Stimulated activated naive CD8-positive, alpha-beta T cell treated with anti-CD3 and anti-CD28 coated beads, Interleukin-15, Interleukin-2, amounts not matched to agents 100 U/mL and 50 U/mL, for 24 hours (primary cell): ENCODE data around the gene HYAL1.
"Not testable (repeated sequence)": the region's sequence is repeated elsewhere in the genome, so short reads cannot be mapped to it uniquely, and the experiment has no call there.

Experiments
- ATAC-seq: fragments of 150-1000 bp; cut with Tn5 transposase; one replicate; pipeline ENCODE4 v1.10.0; 2021
- DNase-seq: peaks from one replicate; pipeline ENCODE4 v3.0.0; 2021

Gene HYAL1

DNA sequence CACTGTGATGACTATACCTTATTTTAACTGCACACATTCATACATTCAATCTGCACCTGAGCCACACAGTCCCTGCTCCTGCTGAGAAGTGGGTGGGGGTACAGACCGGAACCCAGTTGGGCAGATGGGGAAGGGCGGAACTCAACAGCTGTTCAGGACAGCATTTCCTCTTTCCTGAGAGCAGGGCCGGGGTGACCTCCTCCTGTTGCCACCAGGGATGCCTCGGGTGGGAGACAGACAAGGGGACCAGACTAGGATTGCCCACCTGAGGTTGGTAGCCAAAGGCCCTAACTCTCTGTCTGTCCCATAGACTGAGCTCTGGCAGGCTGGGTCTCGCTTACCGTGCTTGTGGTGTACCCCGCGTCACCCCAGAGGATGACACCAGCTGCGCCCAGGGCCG, 15.2 kb upstream of the HYAL1 start:
- ATAC-seq = no peak
- DNase-seq = no peak

DNA sequence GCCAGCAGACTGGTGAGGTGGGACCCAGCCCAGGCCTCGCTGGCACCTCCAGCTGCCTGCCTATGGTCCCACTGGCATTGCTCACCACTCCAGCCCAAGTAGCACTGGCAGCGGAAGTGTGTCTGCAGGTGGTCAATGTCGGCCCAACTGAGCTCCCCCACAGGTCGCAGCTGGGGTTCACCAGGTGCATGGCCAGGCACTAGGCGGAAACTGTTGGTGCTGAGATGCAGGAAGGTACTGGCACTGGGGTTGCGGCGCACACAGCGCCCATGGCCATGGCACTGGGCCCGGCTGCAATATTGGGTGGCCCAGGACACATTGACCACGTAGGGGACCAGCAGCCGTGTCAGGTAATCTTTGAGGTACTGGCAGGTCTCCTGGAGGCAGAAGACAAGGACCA, 14.8 kb upstream of the HYAL1 start:
- no peak for DNase-seq
- ATAC-seq = no peak

DNA sequence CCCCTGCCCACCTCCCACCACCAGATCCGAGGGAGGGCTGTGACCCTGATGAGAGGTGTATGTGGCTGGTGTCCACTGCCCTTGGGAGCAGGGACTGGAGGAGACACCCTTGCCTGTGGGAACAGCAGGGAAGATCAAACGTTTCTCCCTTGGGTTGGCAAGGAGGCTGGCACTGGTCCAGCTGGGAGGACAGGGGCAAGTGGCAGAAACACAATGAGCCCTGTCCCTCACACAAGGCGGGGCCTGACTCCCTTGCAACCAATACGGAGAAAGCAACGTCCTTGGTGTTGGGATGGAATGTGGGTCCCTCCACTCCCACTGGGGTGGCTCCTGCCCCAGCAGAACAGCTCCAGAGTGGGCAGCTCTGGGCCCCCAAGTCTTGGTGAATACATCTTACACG, 13.9 kb upstream of the HYAL1 start:
- no peak for DNase-seq
- ATAC-seq = no peak

DNA sequence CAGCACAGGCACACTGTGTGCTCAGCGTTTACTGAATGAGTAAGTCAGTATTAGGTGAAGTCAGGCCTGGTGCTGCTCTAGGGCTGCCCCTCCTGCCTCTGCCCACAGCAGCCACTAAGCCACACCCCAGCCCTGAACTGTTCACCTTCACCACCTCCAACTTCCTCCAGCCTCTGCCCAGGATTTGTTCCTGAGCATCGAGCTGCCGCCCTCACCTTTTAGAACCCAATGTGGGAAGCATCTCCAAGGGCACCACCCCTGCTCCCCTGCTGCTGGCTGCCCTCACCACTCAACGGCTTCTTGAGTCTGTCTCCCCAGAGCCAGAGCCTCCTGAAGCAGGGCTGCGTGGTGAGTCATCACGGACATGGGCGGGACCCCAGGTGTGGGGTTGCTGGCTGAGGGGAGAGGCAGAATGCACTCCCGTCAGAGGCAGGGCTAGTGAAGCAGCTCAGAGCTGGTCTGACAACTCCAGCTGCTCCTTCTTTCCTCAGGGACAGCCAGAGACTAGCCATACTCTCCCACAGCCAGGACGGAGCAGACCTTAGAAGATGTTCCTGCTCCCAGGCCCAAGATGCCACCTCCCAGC, 13.4 kb upstream of the HYAL1 start:
- ATAC-seq = peak; percentile 33

DNA sequence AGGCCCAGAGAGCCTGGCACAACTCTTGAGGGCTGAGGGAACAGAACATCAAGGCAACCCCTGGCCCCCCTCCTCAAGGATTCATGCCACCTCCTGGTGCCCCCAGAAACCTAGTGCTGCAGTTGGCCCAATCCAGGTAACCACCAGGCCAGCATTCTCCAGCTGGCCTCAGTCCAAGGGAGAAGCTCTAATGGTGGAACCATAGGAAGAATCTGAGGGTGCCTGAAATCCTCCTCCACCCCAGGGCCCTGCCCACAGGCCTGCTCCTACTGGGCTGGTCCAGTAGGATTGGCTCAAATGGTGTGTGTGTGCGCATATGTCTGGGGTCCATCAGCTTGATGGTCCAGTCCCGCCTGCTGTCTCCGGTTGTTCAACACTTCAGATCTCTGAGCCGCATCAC, 11.4 kb upstream of the HYAL1 start:
- ATAC-seq = no peak

More for the DNA sequence above, 13.4 kb upstream of the HYAL1 start:
- DNase-seq = peak; percentile 63

DNA sequence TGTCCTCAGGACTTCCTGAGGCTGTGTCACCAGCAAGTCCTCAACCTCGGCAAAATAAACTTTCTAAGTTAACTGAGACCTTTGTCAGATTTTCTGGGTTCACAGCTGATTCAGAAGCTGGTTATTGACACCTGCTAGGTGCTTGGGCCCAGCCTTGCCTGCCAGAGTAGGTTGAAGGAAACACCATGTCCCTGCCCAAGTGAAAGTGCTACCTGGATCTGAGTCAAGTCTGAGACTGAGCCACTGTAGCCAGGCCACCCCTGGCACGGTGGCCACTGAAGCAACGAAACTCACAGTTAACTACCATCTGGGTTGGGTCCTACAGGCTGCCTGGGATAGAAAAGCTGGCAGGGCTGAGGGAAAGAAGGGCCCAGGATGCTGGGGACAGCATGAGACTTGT, 11.0 kb upstream of the HYAL1 start:
- no peak for ATAC-seq
- no peak for DNase-seq

More for the DNA sequence above, 11.4 kb upstream of the HYAL1 start:
- no peak for DNase-seq

DNA sequence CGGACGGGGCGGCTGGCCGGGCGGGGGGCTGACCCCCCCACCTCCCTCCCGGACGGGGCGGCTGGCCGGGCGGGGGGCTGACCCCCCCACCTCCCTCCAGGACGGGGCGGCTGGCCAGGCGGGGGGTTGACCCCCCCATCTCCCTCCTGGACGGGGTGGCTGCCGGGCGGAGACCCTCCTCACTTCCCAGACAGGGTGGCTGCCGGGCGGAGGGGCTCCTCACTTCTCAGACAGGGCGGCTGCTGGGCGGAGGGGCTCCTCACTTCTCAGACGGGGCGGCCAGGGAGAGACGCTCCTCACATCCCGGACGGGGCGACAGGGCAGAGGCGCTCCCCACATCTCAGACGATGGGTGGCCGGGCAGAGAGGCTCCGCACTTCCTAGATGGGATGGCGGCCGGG, 8.7 kb upstream of the HYAL1 start:
- not testable (repeated sequence) for DNase-seq

DNA sequence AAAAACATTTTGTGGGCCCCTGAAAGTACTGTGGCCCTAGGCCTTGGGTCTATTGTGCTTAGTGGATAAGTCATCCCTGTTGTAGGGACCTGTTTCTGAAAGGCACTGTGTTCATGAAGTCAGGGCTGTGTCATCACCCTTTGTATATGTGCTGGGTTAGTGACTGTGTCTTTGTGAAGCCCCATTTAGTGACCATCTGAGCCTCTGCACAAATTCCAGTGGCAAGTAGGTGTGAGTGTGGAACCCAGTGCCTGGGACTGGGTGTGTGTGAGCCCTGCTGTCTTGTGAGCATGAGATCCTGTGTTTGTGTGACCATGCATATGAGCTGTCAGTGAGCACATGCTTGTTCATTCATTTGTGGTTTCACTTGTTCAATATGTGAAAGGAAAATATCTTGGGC, 1.2 kb upstream of the HYAL1 start:
- ATAC-seq (peak; percentile 47), DNase-seq (no peak)

More for the DNA sequence above, 8.7 kb upstream of the HYAL1 start:
- not testable (repeated sequence) for ATAC-seq

DNA sequence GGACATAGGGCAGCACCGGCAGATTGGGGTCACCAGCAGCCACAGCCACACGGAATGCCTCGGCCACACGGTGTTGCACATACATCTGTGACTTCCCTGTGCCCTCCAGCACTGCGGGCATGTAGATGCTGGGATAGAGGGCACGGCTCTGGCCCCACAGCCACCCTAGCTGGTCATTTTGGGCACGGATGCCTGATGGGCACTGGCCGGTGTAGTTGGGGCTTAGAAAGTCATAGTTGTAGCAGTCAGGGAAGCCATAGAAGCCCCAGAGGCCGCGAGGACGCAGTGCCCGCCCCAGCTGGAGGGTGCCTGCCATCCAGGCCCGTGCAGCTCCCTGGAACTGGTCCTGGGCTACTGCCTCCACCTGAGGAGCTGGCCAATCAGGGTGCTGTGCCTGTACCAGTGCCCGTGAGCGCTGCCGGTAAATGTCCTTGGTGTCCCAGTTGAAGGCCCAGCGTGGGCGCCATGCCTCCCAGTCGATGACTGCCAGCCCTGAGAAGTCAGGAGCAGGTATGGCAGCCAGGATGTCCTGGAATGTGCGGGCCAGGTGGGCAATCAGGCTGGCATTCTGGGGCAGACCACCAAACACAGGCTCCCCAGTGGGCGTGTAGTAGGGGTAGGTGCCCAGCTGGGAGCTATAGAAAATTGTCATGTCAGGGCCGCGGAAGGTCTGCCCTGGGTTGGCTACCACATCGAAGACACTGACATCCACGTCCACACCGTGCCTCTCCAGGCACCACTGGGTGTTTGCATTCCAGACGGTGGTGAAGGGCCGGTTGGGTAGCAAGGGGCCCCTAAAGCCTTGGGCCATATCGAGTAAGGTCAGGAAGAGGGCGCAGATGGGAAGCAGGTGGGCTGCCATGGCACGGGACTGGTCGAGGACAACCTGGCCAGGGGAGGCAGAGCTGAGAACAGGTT, 1.0 kb downstream of the HYAL1 start:
- DNase-seq = no peak
- ATAC-seq = no peak

DNA sequence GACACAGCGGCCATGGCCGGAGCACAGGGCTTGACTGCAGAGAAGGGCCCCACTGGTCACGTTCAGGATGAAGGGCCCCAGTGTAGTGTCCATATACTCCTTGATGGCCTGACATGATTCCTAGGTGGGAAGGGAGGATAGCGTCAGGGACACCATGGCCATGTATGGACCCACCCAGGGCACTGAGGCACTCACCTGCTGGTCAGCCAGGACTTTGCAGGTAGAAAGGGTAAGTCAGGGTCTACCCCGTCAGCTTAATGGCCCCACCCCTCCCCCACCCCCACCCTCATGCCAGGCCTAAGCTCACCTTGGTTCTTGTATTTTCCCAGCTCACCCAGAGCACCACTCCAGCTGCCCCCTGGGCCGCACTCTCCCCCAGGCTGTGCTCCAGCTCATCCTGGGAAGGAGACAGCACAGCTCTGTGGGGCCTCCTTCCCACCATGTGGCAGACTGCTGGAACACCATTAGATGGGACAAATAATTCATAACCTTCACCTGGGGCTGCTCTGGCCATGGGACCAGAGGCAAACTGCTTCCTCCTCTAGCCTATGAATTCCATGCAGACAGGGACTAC, 2.6 kb downstream of the HYAL1 start:
- ATAC-seq = no peak
- DNase-seq = no peak

DNA sequence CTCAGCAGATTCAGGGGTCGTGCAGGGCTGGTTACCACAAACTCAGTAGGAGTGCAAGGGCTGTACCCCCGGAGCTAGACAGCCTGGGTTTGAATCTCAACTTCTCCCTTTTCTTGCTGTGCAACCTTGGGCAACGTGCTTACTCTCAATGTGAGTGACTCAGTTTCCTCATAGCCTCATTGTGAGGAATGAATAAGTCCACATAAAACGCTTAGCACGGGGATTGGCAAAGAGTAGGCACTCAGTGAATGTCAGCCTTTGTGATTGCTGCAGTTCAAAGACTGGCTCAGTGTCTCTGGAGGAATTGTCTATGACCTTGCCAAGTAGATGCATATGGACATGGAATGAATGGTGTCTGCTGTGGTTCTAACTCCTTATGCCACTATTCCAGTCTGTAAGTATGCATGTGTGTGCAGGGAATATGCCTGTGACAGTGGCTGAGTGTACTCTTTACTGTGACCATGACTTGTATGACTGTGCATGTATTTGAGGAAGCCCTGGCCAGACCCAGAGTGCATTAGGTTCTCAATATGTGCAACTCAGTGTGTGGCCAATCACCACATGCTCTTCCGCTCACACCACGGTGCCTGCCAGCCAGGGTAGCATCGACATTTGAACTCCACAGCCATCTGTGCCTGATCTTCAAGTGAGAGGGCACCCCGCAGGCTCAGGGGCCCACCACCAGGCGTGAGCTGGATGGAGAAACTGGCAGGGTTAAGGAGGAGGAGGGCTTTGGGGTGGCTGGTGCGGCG, 3.3 kb downstream of the HYAL1 start:
- ATAC-seq = no peak
- no peak for DNase-seq

DNA sequence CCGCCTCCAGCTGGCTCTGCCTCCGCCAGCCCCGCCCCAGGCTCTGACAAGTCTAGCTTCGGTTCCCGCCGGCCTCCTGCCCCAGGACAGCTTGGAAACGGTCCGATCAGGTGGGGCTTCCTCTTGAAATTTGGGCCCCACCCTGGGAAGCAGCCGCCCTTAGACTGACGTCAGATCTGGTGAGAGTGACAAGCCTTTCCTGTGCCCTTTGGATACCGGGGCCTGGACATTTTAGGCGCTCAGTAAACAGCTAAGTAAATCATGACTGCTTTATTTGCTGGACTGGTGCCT, 3.8 kb downstream of the HYAL1 start:
- DNase-seq (no peak), ATAC-seq (no peak)

DNA sequence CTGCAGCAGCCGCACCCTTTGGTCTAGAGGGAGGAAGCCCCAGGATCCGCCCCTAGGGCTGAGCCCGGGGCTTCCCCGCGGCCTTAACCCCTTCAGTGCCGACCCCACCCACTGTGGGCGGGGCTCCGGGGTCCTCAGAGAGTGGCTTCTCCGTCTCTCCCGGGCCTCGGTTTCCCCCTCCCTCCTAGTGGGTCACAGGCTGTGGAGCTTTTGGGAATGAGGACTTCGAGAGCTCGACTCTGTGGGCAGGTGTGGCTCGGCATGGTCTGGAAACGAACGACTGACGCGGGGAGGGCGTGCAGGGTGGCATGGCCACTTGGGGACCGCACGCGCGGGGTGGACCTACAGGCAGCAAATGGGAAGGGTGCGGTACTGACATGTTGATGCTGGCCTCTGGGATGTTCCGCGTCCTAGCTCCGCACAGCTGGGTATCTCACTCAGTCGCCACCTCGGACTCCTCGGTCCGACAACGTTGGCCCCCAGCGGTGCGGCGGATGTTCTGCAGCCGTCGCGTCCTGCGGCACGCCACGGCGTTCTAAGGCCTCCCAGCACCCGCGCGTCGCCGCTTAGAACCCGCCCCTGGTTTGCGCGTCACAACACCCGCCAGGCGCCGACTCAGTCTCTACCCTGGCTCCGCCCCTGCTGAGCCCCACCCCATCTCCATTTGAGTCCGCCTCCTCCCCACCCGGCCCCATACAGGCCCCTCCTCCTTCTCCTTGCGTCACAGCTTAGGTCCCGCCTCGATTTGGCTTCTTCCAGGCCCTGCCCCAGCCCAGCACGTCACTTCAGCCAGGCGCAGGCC, 4.3 kb downstream of the HYAL1 start, which contains the start of the genes HYAL3 and NAA80:
HYAL3 (minus strand) TSS at position 570 of the 802 bp plus-strand sequence. CDS start 3,803 bp downstream, outside the sequence.
NAA80 (minus strand) TSS at position 570 of the 802 bp plus-strand sequence. CDS start 1,942 bp downstream, outside the sequence.
- DNase-seq = peak; percentile 99
- ATAC-seq = peak; percentile 87

DNA sequence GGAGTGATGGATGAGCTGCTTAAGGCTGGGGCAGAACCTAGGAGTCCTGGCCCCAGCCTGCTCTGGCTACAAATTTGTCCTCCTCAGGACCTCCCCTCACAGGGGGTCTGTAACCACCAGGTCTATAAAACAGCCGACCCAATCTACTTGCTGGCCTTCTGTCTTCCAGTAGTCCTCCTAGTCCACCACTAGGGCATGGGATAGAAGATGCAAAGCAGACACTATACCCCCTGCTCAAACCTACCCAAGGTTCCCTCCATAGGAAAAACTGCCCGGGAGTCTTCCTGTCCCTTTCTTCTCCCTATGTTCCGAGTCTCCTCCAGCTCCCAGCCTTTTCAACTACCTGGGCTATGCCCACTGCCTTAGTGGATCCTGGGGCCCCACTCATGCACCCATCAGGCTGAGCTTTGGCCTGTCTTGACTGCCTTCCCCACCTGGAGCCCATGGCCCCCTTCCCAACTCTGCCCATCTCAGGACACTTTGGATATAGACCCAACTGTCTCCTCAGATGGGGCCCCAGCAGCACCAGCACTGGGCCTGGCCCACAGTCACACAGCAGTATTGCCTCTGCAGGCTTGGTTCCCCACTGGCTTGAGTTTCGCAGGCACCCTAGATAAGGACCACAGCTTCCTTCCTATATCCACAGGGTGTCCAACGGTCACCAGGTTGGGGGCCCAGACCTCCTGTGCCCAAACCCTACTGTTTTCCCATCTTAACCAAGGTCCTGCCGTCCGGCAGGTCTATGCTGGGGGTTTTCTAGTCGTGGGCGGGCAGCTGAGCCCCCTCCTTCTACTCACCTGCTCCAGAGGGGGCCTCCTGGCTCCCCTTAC, 5.3 kb downstream of the HYAL1 start:
- no peak for DNase-seq
- ATAC-seq = no peak

DNA sequence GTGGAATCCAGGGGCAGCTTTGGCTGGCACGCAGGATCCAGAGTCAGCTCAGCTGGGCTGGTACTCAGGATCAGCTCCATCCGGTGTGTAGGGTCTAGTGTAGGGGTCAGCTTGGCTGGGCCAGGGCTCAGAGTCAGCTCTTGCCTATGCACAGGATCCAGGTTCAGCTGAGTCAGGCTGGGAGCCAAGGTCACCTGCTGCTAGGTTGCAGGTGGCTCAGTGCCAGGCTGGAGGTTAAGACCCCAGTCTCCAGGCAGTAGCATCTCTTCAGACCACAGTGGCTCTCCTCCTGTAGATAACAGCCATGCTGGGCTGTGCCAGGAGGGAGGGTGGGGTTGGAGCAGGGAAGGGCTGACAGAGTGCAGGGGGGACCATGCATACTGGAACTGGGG, 6.0 kb downstream of the HYAL1 start:
- no peak for DNase-seq
- ATAC-seq = no peak

DNA sequence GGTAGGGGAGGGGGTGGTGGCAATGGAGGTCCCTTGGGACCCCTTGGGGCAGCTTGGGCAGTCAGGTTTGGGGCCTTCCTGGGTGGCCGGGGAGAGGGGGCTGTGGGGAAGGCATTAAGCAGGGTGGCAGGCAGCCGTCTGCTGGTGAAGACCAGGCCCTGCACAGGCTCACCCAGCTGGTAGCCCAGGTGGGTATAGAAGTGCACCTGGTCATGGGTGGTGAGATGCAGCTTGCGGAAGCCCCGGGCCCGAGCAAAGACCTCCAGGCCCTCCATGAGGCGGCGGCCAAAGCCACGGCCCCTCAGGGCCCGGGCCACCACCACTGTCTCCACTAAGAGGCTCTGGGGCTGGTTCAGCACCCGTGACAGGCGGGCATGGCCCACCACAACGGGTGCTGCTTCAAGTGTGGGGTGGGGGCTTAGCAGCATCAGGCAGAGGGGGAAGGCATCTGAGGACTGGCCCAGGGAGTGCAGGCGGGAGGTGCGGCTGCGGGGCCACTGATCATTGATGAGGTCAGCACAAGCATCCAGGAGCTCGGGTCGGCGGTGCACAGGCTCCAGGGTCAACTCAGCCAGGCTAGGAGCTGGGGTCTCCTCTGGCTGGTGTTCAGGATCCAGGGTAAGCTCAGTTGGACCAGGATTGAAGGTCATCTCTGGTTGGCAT, 6.5 kb downstream of the HYAL1 start:
- DNase-seq (no peak), ATAC-seq (no peak)

DNA sequence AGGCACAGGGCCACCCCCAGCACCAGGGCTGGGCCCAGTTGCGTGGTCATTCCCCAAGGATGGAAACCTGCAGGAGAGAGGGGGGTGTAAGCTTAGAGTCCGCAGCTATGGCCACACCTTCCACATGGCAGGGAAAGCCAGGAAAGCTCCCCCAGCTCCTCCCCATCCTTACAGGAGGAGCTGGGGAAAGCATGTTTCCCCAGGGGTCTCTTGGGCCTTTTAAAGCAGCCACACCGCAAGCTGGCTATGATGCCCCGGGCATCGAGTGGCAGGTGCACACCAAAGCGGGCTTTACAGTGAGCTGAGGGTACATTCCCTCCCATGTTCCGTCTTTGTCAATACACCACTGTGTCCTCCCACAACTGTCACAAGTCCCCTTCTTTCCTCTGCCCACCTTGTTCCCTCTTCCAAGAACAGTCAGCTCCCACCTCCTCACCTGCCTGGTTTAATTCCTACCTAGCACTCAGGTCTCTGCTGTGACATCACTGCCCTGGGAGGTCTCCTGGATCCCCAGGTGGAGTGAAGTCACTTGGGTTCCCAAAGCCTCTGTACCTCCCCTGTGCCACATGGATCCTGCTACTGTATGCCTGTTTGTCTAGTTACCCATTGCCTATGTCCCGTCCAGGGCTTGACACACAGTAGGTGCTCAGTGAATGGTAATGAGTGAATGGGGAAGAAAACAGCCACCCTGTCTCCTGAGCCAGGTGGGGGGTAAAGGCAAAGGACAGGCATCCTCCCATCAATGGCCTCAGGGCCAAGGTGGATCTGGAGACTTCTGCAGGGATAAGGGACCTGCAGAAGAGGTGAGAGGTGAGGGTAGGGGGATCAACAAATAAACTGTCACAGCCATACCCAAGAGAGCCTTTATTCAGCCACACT, 7.6 kb downstream of the HYAL1 start:
- ATAC-seq (no peak), DNase-seq (no peak)

DNA sequence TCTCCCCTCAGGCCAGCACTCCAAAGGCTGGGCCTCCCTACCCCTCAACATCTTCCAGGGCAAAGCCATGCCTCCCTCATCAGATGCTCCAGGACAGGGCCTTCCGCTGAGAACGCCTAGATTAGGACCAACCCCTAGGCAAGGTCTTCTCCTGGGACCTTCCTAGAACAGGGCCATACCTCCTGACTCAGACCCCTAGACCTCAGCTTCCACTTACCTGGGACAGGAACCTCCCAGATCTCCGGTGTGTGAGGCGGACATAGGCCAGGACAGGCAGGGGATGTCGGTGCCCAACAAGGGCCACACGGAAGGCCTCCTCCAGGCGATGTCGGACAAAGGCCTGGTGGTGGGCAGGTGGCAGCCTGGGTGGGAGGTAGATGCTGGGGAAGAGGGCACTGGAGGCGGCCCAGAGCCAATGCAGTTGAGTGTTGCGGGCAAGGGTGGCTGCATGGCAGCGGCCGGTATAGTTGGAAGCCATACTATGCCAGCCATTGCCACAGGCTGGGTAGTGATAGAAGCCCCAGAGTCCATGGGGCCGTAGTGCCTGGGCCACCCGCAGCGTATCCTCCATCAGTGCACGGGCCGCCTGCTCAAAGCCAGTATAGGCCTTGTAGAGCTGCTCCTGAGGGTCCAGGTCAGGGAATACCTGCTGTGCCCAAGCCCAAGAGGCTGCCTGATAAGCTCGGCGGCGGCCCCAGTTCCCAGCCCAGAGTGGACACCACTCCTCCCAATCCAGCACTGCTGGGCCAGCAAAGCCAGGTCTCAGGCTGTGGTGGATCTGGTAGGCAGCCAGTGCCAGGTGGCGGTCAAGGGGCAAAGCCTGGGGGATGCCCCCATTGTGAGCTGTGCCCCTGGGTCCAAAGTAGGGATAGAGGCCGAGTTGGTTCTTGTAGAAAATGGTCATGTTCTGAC, 8.6 kb downstream of the HYAL1 start:
- ATAC-seq = no peak
- DNase-seq = no peak
